Measurements from ENCODE around the gene VWDE. TPM values are rescaled to one million over a fixed set of nuclear protein-coding genes. Genes with fewer than 3 reads are reported as not detected.
"Not testable (repeated sequence)": the region's sequence is repeated elsewhere in the genome, so short reads cannot be mapped to it uniquely, and the experiment has no call there.

Gene VWDE
- total RNA-seq, 2 donors from 2014 or later = 7.3 to 8.8 TPM

DNA sequence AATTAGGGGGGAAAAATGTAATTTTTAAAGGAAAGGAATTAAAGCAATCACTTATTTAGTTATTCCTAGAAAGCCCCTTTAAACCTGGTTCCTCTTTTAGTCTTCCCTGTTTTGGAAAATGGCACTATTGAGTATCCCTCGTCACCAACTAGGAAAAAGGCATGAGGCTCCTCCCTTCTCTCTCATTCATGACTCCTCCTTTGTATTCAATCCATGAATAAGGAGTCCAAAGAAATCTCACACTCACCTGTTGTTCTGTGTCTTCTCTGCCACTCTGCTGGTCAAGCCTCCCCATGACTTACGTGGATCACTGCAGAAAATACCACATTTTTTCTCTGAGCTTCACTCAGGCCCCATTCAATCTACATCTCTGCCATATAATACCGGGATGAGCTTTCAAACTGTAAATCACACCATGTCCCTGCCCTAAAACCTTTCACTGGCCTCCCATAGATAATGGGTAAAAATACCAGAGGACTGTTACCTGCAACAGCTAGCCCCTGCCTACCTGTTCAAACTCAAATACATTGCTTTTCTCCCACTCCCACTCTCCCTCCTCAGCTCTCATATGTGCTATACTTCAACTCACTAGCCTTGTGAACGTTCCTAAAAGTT lies 5.5 kb upstream of the VWDE start:
- intact Hi-C loops (cut with DNase I) = no loop called here
- no peak for ATAC-seq

DNA sequence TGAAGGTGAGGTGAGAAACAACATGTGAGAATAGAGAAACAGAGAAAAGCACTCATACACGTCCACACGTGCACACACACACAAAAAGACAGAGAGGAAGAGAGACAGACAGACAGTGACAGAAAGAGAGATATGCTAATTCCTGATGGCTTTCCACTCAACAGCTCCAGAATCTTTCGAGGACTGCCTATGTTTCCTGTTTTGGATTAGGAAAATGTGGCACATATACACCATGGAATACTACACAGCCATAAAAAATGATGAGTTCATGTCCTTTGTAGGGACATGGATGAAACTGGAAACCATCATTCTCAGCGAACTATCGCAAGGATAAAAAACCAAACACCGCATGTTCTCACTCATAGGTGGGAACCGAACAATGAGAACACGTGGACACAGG lies 4.0 kb upstream of the VWDE start:
- DNase-seq; intact Hi-C loops (cut with DNase I); ATAC-seq: not testable (repeated sequence)

More for the DNA sequence above, 5.5 kb upstream of the VWDE start:
- DNase-seq = no peak

DNA sequence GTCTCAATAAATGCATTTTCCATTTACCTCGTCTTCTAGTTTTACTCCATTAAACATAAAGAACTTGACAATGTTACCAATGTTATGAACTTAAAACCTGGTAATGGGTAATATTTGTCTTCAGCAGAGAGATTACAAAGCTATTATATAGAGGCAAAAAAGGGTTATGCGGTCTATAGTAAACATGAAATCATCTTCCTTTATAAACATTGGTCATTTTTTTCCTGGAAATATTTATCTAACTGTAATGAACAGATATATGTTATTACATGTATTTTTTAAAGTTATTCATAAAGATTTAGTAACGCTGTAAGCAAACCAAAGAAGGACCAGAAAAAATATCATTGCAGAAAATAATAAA lies 1.3 kb downstream of the VWDE start:
- intact Hi-C loops (cut with DNase I) = no loop called here
- no peak for DNase-seq
- no peak for ATAC-seq

DNA sequence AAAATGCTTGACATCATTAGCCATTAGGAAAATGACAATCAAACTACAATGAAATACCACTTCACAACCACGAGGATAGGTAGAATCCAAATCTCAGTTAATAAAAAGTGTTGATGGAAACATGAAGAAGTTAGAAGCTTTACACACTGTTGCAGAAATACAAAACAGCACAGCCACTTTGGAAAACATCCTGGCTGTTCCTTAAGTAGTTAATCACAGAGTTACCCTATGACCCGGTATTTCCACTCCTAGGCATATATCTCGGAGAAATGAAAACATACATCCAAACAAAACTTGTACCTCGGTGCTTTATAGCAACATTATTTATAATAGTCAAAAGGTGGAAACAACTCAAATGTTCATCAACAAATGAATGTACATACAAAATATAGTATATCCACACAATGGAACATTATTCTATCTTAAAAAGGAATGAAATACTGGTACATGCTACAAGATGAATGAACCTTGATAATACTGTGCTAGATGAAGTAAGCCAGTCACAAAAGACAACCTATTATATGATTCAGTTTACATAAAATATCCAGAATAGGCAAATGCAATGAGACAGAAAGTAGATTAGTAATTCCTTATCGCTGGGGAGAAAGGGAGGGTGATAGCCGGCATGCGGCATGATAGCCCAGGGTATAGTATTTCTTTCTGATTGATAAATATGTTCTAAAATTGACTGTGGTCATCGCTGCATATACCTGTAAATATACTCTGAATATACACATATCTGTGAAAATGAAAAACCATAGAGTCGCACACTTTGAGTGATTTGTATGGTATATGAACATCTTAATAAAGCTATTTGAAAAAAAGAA lies 1.9 kb downstream of the VWDE start:
- ATAC-seq (no peak), DNase-seq (no peak)
- intact Hi-C loops (cut with DNase I) = no loop called here

DNA sequence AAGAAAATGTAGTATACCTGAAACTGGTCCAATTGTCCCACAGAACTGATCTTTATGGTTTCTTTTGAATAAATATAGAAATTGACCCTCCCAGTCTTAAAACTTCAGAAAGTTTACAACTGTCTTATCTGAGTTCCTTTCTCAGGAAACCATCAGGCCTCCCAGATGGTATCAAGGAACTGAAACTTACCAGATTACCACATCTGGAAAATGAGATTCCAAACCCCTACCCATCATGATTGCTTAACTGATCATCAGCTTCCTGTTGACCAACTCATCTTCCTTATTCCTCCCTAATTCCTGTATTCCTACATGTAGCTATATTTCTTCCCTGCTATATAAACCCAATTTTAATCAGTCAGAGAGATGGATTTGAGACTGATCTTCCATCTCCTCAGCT lies 5.5 kb downstream of the VWDE start:
- intact Hi-C loops (cut with DNase I) = no loop called here
- DNase-seq = no peak
- ATAC-seq = no peak

DNA sequence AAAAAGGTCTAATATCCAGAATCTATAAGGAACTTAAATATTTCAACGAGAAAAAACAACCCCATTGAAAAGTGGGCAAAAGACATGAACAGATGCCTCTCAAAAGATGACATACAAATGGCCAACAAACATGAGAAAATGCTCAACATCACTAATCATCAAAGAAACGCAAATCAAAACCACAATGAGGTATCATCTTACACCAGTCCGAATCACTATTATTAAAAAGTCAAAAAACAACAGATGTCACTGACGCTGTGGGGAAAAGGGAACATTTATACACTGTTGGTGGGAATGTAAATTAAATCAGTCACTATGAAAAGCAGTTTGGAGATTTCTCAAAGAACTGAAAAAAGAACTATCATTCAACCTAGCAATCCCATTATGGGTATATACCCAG lies 6.0 kb downstream of the VWDE start:
- ATAC-seq (no peak), DNase-seq (no peak)
- intact Hi-C loops (cut with DNase I) = no loop called here

DNA sequence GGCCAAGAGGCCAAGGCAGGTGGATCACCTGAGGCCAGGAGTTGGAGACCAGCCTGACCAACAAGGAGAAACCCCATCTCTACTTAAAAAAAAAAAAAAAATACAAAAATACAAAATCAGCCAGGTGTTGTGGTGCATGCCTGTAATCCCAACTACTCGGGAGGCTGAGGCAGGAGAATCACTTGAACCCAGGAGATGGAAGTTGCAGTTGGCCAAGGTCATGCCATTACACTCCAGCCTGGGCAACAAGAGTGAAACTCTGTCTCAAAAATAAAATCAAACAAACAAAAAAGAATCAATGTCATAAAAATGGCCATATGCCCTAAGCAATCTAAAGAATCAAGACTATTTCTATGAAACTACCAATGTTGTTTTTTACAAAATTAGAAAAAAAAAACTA lies 7.0 kb downstream of the VWDE start:
- DNase-seq; intact Hi-C loops (cut with DNase I); ATAC-seq: not testable (repeated sequence)

GRCh38 chr7:12391922-12392615 lies 11.6 kb downstream of the VWDE start:
- ATAC-seq = no peak
- no peak for DNase-seq
- intact Hi-C loops (cut with DNase I) = no loop called here

DNA sequence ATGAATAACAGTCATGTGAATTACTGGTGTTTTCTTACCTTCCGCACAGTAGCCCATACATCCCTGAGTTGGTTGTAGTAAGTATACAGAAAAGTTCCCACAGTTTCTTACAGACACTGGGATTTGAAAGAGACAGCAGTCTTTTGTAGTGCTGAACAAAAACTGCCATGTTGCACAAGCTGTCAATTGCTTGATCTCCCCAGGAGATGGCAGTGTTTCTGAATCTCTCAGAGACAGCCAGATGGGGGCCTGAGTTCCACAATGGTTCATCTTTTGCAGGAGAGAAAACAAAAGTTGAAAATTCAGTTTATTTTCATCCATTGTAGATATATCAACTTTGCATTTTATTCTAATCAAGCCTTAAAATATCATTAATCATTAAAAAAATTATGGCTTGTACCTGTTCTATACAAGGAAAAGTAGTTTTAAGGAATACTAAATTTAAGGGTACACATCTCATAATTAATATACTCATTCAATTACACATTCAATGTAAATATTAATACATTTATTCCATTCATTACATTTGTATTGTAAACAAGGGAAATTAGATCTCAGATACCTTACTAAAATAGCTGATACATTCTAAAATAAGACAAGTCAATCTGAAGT lies 14.5 kb downstream of the VWDE start:
- ATAC-seq = peak in 1 of 2 donors; percentile 46
- intact Hi-C loops (cut with DNase I) = no loop called here
- no peak for DNase-seq

DNA sequence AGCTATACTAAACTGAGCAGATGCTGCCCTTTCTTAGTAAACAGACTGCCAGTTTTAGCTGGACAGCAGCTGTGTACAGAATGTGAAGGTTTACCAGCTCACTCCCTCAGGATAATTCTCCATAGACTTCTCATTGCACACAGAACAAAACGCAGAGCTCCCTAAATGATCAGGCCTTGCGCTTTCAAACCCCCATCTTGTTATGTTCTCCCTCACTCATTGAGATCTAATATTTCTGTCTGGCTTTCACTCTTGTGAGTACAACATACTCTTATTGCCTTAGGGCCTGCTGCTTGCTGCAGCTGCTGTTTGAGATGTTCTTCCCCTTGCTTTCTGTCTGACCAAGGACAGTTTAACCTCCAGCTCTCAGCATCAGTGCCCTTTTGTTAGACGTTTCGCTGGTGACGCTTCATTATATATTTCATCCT lies 17.3 kb downstream of the VWDE start:
- intact Hi-C loops (cut with DNase I) = no loop called here
- no peak for DNase-seq
- peak; percentile 12 to 17 for ATAC-seq

DNA sequence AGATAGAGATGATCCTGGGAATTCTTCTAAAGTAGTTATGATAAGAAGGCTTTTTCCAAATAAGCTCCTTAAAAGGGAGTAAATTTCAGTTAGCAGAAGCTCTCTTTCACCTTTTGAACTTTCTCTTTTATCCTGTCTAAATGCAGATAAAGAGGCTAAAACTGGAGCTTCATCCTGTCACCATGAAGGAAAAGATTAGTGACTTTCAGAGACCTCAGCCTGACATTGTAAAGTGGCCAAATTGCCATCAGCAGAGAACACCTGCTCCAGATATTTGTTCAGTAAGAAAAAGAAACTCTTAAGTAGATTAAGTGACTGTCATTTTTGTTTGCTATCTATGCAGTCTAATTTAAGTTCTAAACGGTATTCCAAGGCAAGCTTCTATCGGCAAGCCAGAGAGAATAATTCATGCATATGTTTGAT lies 18.3 kb downstream of the VWDE start:
- DNase-seq (no peak), ATAC-seq (peak in 1 of 2 donors; percentile 61)
- intact Hi-C loops (cut with DNase I) = no loop called here

- ATAC-seq (no peak), DNase-seq (no peak)
- intact Hi-C loops (cut with DNase I) = no loop called here
Measured at GRCh38 chr7:12383377-12383776, 20.3 kb downstream of the VWDE start.

GRCh38 chr7:12378389-12378788 lies 25.3 kb downstream of the VWDE start:
- intact Hi-C loops (cut with DNase I) = no loop called here
- peak; percentile 15 to 41 for ATAC-seq
- no peak for DNase-seq

GRCh38 chr7:12377406-12377805 lies 26.3 kb downstream of the VWDE start:
- DNase-seq = no peak
- intact Hi-C loops (cut with DNase I) = no loop called here
- no peak for ATAC-seq

- ATAC-seq (no peak), DNase-seq (no peak)
- intact Hi-C loops (cut with DNase I) = no loop called here
Measured at GRCh38 chr7:12373580-12374263, 29.9 kb downstream of the VWDE start.

- intact Hi-C loops (cut with DNase I) = no loop called here
- no peak for ATAC-seq
- no peak for DNase-seq
Measured at GRCh38 chr7:12370249-12370648, 33.4 kb downstream of the VWDE start.

GRCh38 chr7:12369756-12370155 lies 33.9 kb downstream of the VWDE start:
- ATAC-seq = peak; percentile 15 to 23
- DNase-seq = no peak
- intact Hi-C loops (cut with DNase I) = no loop called here

DNA sequence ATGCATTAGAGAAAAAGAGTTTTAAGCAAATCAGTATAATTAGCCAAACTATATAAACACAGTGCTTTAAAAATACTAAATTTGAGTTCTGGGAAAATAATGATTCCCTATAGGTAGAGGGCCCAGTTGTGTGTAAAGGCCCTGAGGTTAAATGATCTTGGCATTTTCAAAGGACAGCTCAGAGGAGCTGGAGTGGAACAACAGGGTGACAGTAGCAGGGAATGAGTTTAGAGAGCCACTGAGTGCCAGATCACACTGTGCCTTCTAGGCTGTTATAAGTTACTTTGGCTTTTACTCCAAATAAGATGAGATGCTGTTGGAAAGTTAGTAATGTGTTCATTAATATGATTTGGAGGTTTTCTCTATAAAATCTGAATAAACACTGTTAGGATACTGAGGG lies 34.6 kb downstream of the VWDE start:
- ATAC-seq (peak in 1 of 2 donors; percentile 55), DNase-seq (no peak)
- intact Hi-C loops (cut with DNase I) = no loop called here

- no peak for ATAC-seq
- no peak for DNase-seq
- intact Hi-C loops (cut with DNase I) = no loop called here
Measured at GRCh38 chr7:12360948-12361347, 42.7 kb downstream of the VWDE start.

Data from left cardiac atrium (tissue), 4 donors.